Measurements from ENCODE around the gene BIN2. TPM values are rescaled to one million over a fixed set of nuclear protein-coding genes. Genes with fewer than 3 reads are reported as not detected.
"Not testable (repeated sequence)": the region's sequence is repeated elsewhere in the genome, so short reads cannot be mapped to it uniquely, and the experiment has no call there.

The BIN2 gene
- total and polyA plus RNA-seq, 5 donors from 2014 or later = 204 to 273 (median 236) TPM

DNA sequence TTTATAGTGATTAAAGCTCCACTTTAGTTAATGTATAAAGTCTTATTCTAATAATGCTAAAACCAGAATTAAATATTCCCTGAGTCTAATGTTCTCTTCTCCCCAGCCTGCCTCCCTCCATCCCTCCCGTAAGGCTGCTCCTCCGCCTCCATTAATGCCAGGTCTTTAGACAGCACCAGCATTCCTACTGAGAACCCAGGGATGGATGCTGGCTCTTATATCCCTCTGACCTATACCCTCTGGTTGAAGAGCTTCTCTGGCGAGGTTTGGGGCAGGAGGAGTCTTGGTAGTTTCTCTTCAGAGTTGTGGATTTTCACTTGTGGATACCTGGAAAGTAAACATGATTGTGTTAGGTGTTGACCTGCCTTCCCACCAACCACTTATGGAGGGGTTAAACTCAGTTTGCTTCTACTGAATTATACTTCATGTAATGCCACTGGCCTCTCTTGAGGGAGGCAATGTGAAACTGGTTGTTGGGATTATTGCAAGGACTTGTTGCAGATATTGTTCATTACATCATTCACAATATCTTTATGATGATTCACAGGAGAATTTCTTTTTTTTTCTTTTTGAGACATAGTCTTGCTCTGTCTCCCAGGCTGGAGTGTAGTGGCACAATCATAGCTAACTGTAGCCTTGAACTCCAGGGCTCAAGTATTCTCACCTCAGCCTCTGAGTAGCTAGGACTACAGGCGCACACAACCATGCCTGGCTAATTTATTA, 42.6 kb downstream of the BIN2 start:
- Mint-ChIP-seq H3K27ac (peak overlapping the region in 2 of 3 donors; percentile 39 to 65), H3K9me3 (no peaks in the 10 kb centered on the region), H3K36me3 (peaks cover 25% of the 10 kb centered on the region), H3K27me3 (no peaks in the 10 kb centered on the region), H3K4me1 (peaks cover 4 to 8% (median 6%) of the 10 kb centered on the region in 4 donors), H3K4me3 (no peak overlapping the region)
- ATAC-seq (ENCODE audit: low read depth in 2 of 2) = no peak
- DNase-seq = no peak
- H3K36me3 ChIP-seq (ENCODE audit: control insufficient read depth, insufficient read depth, low read length) = peaks cover 55% of the 10 kb centered on the region
- H3K27ac ChIP-seq (ENCODE audit: insufficient read depth, low read length, poor library complexity, severe bottlenecking) = no peak overlapping the region
- H3K4me3 ChIP-seq (ENCODE audit: low read depth, low read length) = no peak overlapping the region
- H3K9me3 ChIP-seq (ENCODE audit: control insufficient read depth in 2 of 2, low read length in 2 of 2) = no peaks in the 10 kb centered on the region
- H3K4me1 ChIP-seq (ENCODE audit: control insufficient read depth, insufficient read depth, low read length, poor library complexity, severe bottlenecking) = no peaks in the 10 kb centered on the region
- no peaks in the 10 kb centered on the region for H3K27me3 ChIP-seq (ENCODE audit: control insufficient read depth, insufficient read depth, low read length)

DNA sequence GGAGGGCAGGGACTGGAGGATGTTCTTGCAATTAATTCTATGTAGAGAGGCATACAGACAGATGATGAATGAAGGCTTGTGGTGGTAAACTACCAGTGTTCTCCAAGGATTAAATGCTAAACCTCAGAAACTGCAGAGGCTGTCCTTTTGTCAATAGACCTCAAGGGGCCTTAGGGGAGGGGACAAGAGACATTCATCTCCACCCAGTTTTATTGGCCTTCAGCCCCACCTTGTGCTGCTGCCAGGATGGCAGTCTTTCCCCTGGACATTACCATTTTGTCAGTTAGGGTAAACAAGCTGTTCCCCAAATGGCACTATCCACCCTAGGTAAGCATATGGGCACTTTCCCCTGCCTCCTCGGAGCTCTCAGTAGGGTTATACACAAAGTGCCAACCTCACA, 48.9 kb downstream of the BIN2 start:
- H3K36me3 ChIP-seq (ENCODE audit: control insufficient read depth, insufficient read depth, low read length) = no peaks in the 10 kb centered on the region
- H3K4me3 ChIP-seq (ENCODE audit: low read depth, low read length) = no peak overlapping the region
- H3K9me3 Mint-ChIP-seq = no peaks in the 10 kb centered on the region
- no peak for DNase-seq
- H3K27ac ChIP-seq (ENCODE audit: insufficient read depth, low read length, poor library complexity, severe bottlenecking) = no peak overlapping the region
- no peaks in the 10 kb centered on the region for H3K36me3 Mint-ChIP-seq
- peaks cover 10% of the 10 kb centered on the region for H3K4me1 ChIP-seq (ENCODE audit: control insufficient read depth, insufficient read depth, low read length, poor library complexity, severe bottlenecking)
- H3K4me1 Mint-ChIP-seq = peaks cover 6 to 10% (median 10%) of the 10 kb centered on the region in 4 donors
- H3K9me3 ChIP-seq (ENCODE audit: control insufficient read depth in 2 of 2, low read length in 2 of 2) = no peaks in the 10 kb centered on the region
- H3K4me3 Mint-ChIP-seq = peak overlapping the region in 1 of 4 donors; percentile 38
- no peak overlapping the region for H3K27ac Mint-ChIP-seq
- H3K27me3 ChIP-seq (ENCODE audit: control insufficient read depth, insufficient read depth, low read length) = peaks cover 6% of the 10 kb centered on the region
- H3K27me3 Mint-ChIP-seq = peaks cover 9% of the 10 kb centered on the region
- no peak for ATAC-seq (ENCODE audit: low read depth in 2 of 2)

DNA sequence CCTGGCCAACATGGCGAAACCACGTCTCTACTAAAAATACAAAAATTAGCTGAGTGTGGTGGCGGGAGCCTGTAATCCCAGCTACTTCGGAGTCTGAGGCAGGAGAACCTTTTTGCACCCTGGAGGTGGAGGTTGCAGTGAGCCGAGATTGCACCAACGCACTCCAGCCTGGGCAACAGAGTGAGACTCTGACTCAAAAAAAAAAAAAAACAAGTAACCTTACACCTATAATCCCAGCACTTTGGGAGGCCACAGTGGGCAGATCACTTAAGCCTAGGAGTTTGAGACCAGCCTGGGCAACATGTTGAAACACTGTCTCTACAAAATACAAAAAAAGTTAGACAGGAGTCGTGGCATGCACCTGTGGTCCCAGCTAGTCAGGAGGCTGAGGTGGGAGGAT, 51.2 kb downstream of the BIN2 start:
- not testable (repeated sequence) for DNase-seq; H3K9me3 ChIP-seq (ENCODE audit: control insufficient read depth in 2 of 2, low read length in 2 of 2); H3K4me3 ChIP-seq (ENCODE audit: low read depth, low read length); H3K27ac Mint-ChIP-seq; ATAC-seq (ENCODE audit: low read depth in 2 of 2); H3K4me3 Mint-ChIP-seq; H3K9me3 Mint-ChIP-seq; H3K27me3 Mint-ChIP-seq; H3K27me3 ChIP-seq (ENCODE audit: control insufficient read depth, insufficient read depth, low read length); H3K36me3 ChIP-seq (ENCODE audit: control insufficient read depth, insufficient read depth, low read length); H3K27ac ChIP-seq (ENCODE audit: insufficient read depth, low read length, poor library complexity, severe bottlenecking); H3K36me3 Mint-ChIP-seq
- peaks cover 16% of the 10 kb centered on the region for H3K4me1 ChIP-seq (ENCODE audit: control insufficient read depth, insufficient read depth, low read length, poor library complexity, severe bottlenecking)
- H3K4me1 Mint-ChIP-seq = peaks cover 6 to 21% (median 13%) of the 10 kb centered on the region in 4 donors

DNA sequence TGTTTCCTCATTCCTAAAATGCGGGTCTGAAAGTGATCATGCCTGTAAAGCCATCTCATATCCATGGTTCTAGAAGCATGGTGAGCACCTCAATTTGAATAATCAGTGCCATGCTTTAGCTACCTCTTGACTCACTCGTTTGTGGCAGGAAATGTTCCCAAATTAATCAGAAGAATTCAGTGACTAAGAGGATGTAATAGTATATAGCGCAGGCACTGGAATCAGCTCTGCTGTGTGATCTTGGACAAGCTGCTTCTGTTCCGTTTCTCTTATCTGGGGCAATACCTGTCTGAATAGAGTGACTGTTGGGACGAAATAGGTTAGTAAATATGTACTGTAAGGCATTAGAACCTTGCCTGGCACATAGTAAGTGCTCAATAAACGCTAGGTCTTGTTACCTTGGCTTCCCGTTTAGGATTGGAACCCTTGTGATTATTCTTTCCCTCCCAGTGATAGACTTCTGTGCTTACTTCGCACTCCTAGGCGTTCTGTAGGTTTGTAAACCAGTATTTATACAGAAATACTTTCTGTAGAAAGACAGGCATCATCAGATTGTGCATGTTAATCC, 52.9 kb downstream of the BIN2 start:
- no peak for DNase-seq
- Histone ChIP-seq H3K27me3 (ENCODE audit: control insufficient read depth, insufficient read depth, low read length) (peaks cover 6% of the 10 kb centered on the region), H3K9me3 (ENCODE audit: control insufficient read depth in 2 of 2, low read length in 2 of 2) (no peaks in the 10 kb centered on the region), H3K27ac (ENCODE audit: insufficient read depth, low read length, poor library complexity, severe bottlenecking) (no peak overlapping the region), H3K4me1 (ENCODE audit: control insufficient read depth, insufficient read depth, low read length, poor library complexity, severe bottlenecking) (peaks cover 16% of the 10 kb centered on the region), H3K36me3 (ENCODE audit: control insufficient read depth, insufficient read depth, low read length) (no peaks in the 10 kb centered on the region), H3K4me3 (ENCODE audit: low read depth, low read length) (peak overlapping the region; percentile 68)
- H3K4me3 Mint-ChIP-seq = peak overlapping the region; percentile 89 to 97 (median 94)
- no peaks in the 10 kb centered on the region for H3K9me3 Mint-ChIP-seq
- peaks cover 9% of the 10 kb centered on the region for H3K27me3 Mint-ChIP-seq
- H3K36me3 Mint-ChIP-seq = no peaks in the 10 kb centered on the region
- peak overlapping the region; percentile 52 to 93 (median 91) for H3K27ac Mint-ChIP-seq
- ATAC-seq (ENCODE audit: low read depth in 2 of 2) = no peak
- peaks cover 6 to 25% (median 14%) of the 10 kb centered on the region in 4 donors for H3K4me1 Mint-ChIP-seq

DNA sequence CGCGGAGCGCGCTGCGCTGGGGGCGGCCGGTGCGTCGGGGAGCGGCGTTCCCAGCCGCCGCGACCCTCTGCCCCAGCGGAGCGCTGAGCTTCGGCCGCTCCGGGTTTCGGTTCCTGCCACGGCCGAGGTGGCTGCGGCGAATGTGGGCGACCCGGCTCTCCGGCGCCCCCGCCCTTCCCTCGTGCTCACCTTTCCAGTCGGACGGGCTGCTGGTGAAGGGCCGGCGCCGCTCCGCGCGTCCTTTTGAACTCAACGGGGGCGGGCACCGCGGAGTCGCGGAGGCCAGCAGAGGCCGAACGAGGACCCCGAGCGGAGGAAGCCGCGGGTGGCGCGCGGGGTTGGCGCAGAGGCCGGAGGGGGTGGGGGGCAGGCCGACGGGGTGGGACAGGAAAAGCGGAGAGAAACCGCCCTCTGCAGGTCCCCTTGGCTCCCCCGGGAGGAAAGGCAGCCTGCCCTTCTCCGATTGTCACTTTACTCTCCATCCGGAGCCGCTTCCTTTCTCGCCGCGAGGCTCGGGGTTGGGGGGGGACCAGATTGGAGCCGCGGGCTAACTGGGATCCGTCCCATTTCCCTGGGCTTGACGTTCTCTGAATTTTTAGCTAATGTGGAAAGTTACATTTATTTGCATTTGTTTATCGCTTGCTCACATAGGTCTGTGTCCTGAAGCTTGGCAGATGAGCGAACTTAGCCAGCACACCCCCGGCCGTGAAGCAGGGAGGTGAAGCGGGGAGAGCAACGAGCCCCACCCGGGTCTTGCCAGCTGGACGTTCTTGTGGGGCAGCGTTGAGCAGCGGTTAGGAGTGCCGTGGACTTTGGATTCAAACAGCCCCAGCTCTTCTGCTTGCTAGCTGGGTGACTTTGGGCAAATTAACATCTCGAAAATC, 53.7 kb downstream of the BIN2 start, which contains the start of gene SMAGP:
TSS of gene SMAGP (minus strand) at position 349 of the 884 bp plus-strand sequence. CDS start 1,137 bp downstream, outside the sequence.
- peaks cover 0 to 2% (median 0%) of the 10 kb centered on the region in 7 donors for H3K9me3 Mint-ChIP-seq
- Histone ChIP-seq H3K9me3 (ENCODE audit: control insufficient read depth in 2 of 2, low read length in 2 of 2) (no peaks in the 10 kb centered on the region), H3K36me3 (ENCODE audit: control insufficient read depth, insufficient read depth, low read length) (no peaks in the 10 kb centered on the region), H3K27ac (ENCODE audit: insufficient read depth, low read length, poor library complexity, severe bottlenecking) (no peak within 1 kb of the TSS), H3K4me1 (ENCODE audit: control insufficient read depth, insufficient read depth, low read length, poor library complexity, severe bottlenecking) (peaks cover 16% of the 10 kb centered on the region), H3K4me3 (ENCODE audit: low read depth, low read length) (peak within 1 kb of the TSS; percentile 68), H3K27me3 (ENCODE audit: control insufficient read depth, insufficient read depth, low read length) (peaks cover 6% of the 10 kb centered on the region)
- peak within 1 kb of the TSS; percentile 34 to 93 (median 93) for H3K27ac Mint-ChIP-seq
- DNase-seq (peak; percentile 36 to 47 (median 45)), ATAC-seq (ENCODE audit: low read depth in 2 of 2) (peak; percentile 35 to 46)
- H3K27me3 Mint-ChIP-seq = peaks cover 9% of the 10 kb centered on the region
- peak within 1 kb of the TSS; percentile 90 to 97 (median 94) for H3K4me3 Mint-ChIP-seq
- peaks cover 4% of the 10 kb centered on the region for H3K36me3 Mint-ChIP-seq
- peaks cover 7 to 30% (median 14%) of the 10 kb centered on the region in 4 donors for H3K4me1 Mint-ChIP-seq

DNA sequence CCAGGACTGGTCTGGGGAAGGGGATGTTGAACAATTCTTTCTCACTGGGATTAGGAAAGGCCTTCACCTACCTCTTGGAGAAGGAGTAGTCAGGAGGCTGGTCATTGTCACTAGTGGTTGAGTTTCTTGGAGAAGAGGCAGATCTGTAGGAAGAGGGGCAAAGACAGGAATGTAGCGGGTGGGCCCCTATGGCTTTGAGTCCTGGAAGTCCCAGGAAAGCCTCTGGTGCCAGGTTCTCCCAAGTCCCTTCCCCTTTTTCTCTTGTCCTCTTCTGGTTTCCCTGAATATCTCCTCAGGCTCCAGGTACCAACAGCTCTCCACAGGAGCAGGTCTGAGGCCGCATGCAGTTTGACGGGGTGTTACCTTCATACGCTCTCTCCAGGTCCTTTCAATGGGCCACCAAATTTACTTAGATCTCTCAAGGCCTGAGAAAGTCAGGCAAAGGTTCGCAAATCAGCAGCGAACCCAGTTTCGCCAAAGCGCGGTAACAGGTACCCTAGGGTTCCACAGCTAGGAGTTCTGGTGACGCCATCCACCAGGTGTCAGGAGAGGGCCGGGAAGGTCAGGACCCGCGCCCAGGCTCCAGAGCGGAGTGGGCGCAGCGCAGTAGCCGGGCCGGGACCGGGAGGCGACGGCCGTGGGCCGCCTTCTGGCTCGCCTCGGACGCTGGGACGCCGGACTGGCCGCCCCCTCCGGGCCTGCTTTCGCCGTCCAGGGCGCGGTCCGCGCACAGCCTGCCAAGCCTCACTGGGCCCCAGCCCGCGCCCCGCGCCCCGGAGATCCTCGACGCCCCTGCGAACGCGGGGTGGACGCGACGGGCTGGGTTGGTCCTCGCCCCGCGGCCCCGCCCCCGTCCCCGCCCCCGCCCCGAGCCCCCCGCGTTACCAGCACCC, 54.6 kb downstream of the BIN2 start:
- H3K4me3 ChIP-seq (ENCODE audit: low read depth, low read length) = peak overlapping the region; percentile 44
- ATAC-seq (ENCODE audit: low read depth in 2 of 2) (peak; percentile 71 to 77), DNase-seq (peak; percentile 44 to 54 (median 54))
- Mint-ChIP-seq H3K27me3 (peaks cover 9% of the 10 kb centered on the region), H3K36me3 (peaks cover 4% of the 10 kb centered on the region), H3K4me3 (peak overlapping the region; percentile 82 to 90 (median 89)), H3K27ac (peak overlapping the region; percentile 34 to 93 (median 89)), H3K9me3 (peaks cover 0 to 2% (median 0%) of the 10 kb centered on the region in 7 donors), H3K4me1 (peaks cover 12 to 35% (median 19%) of the 10 kb centered on the region in 4 donors)
- H3K9me3 ChIP-seq (ENCODE audit: control insufficient read depth in 2 of 2, low read length in 2 of 2) = no peaks in the 10 kb centered on the region
- H3K36me3 ChIP-seq (ENCODE audit: control insufficient read depth, insufficient read depth, low read length) = no peaks in the 10 kb centered on the region
- peaks cover 6% of the 10 kb centered on the region for H3K27me3 ChIP-seq (ENCODE audit: control insufficient read depth, insufficient read depth, low read length)
- no peak overlapping the region for H3K27ac ChIP-seq (ENCODE audit: insufficient read depth, low read length, poor library complexity, severe bottlenecking)
- H3K4me1 ChIP-seq (ENCODE audit: control insufficient read depth, insufficient read depth, low read length, poor library complexity, severe bottlenecking) = peaks cover 16% of the 10 kb centered on the region
